PC-3 (cell line): ENCODE results near the gene OR51G1. TPM values are rescaled to one million over a fixed set of nuclear protein-coding genes. Genes with fewer than 3 reads are reported as not detected.

ENCODE experiments used
- ATAC-seq: fragments of 200-7000 bp; cut with Tn5 transposase; 2 replicates; pipeline ENCODE4 v1.9.1; 2020; ENCODE audit warnings: mild to moderate bottlenecking, moderate library complexity
- BruUV-seq: library from RNA; stranded (reverse); fragments of 400-500 nt; replicated peaks from 2 replicates; lab custom pipeline; 2021; lab: Mats Ljungman, UMichigan
- CTCF ChIA-PET: fragments of 300-600 bp; sonication (Branson Sonifier 250); formaldehyde crosslinking; loops from one replicate; lab custom pipeline; 2022; ENCODE audit warnings: antibody characterized with exemption; lab: Charles Lee
- POLR2A ChIA-PET: fragments of 300-600 bp; sonication (Branson Sonifier 250); formaldehyde crosslinking; loops from one replicate; lab custom pipeline; 2022; ENCODE audit warnings: antibody characterized with exemption; ENCODE audit not compliant: unreplicated experiment; lab: Charles Lee
- DNase-seq: peaks from one replicate; pipeline ENCODE4 v3.0.0-alpha.2; 2015
- H2AFZ ChIP-seq: fragments of 300-600 bp; sonication (generic); 2 replicates; pipeline ENCODE4 v1.6.0; 2016; ENCODE audit warnings: antibody characterized with exemption, low read length
- H3F3A ChIP-seq: fragments of 300-600 bp; sonication (generic); one replicate; pipeline ENCODE4 v1.6.0; 2017; ENCODE audit warnings: antibody characterized with exemption, low read length, control low read depth, mild to moderate bottlenecking; ENCODE audit not compliant: unreplicated experiment
- H3K27ac ChIP-seq: fragments of 300-600 bp; sonication (generic); 2 replicates; pipeline ENCODE4 v1.5.1; 2016; ENCODE audit warnings: mild to moderate bottlenecking, low read length
- H3K27me3 ChIP-seq: fragments of 300-600 bp; sonication (generic); 2 replicates; pipeline ENCODE4 v1.6.1; 2016; ENCODE audit warnings: low read length, mixed read lengths
- H3K36me3 ChIP-seq: fragments of 300-600 bp; sonication (generic); 2 replicates; pipeline ENCODE4 v1.6.1; 2016; ENCODE audit warnings: low read depth, mixed run types, low read length, mixed read lengths
- H3K4me1 ChIP-seq: fragments of 300-600 bp; sonication (generic); 2 replicates; pipeline ENCODE4 v1.5.1; 2016; ENCODE audit warnings: low read length; ENCODE audit not compliant: insufficient read depth
- H3K4me2 ChIP-seq: fragments of 300-600 bp; sonication (generic); 2 replicates; pipeline ENCODE4 v1.6.0; 2016; ENCODE audit warnings: low read length
- H3K4me3 ChIP-seq: fragments of 300-600 bp; sonication (generic); 2 replicates; pipeline ENCODE4 v1.5.1; 2016; ENCODE audit warnings: mild to moderate bottlenecking, low read length, mixed read lengths
- H3K79me2 ChIP-seq: fragments of 300-600 bp; sonication (generic); 2 replicates; pipeline ENCODE4 v1.6.1; 2017; ENCODE audit warnings: low read length, mixed read lengths
- H3K9ac ChIP-seq: fragments of 300-600 bp; sonication (generic); 2 replicates; pipeline ENCODE4 v1.6.0; 2016; ENCODE audit warnings: mild to moderate bottlenecking, low read length
- H3K9me2 ChIP-seq: fragments of 300-600 bp; sonication (generic); replicated peaks from 2 replicates; pipeline ENCODE4 v1.6.1; 2016; ENCODE audit warnings: mixed run types, low read length, mixed read lengths
- H3K9me3 ChIP-seq: fragments of 300-600 bp; sonication (generic); 2 replicates; pipeline ENCODE4 v1.6.1; 2016; ENCODE audit warnings: low read length, mixed read lengths
- H4K20me1 ChIP-seq: fragments of 300-600 bp; sonication (generic); 2 replicates; pipeline ENCODE4 v1.6.1; 2016; ENCODE audit warnings: low read length, mixed read lengths
- CTCF ChIP-seq: fragments of 300-600 bp; sonication (generic); conservative IDR thresholded peaks from 2 replicates; pipeline ENCODE4 v1.5.1; 2017; ENCODE audit warnings: antibody characterized with exemption, low read depth, mild to moderate bottlenecking, low read length
- EZH2 ChIP-seq: fragments of 300-600 bp; sonication (generic); IDR thresholded peaks from one replicate; pipeline ENCODE4 v1.6.1; 2017; ENCODE audit warnings: antibody characterized with exemption, mild to moderate bottlenecking, low read length; ENCODE audit not compliant: unreplicated experiment
- EZH2phosphoT487 ChIP-seq: fragments of 300-600 bp; sonication (generic); IDR thresholded peaks from 2 replicates; pipeline ENCODE4 v1.6.1; 2018; ENCODE audit warnings: mild to moderate bottlenecking, antibody characterized with exemption, low read length, borderline replicate concordance
- intact Hi-C: fragments of 100-400 bp; cut with micrococcal nuclease; formaldehyde crosslinking; loops from 2 replicates; pipeline ENCODE4 v1.9.0; 2023
- total RNA-seq: library from RNA; depleted of rRNA; stranded (reverse); fragments of >200 nt; gene quantifications from 2 replicates; pipeline ENCODE4 v1.2.3, GENCODE V29; 2014

OR51G1 gene
- total RNA-seq, 1 experiment from 2014 or later: not detected

- TF ChIP-seq CTCF (no peak), EZH2phosphoT487 (no peak), EZH2 (no peak)
- no peak overlapping the region for H3K4me2 ChIP-seq
- H3K27me3 ChIP-seq: no peaks in the 10 kb centered on the region
- no peaks in the 10 kb centered on the region for H3K9me2 ChIP-seq
- ChIA-PET POLR2A (no interaction called here), CTCF (no interaction called here)
- H2AFZ ChIP-seq: no peak overlapping the region
- no peaks in the 10 kb centered on the region for H3K4me1 ChIP-seq
- H4K20me1 ChIP-seq: no peaks in the 10 kb centered on the region
- ATAC-seq (no peak), DNase-seq (no peak)
- no peak overlapping the region for H3K9ac ChIP-seq
- H3F3A ChIP-seq: no peaks in the 10 kb centered on the region
- no peaks in the 10 kb centered on the region for H3K9me3 ChIP-seq
- intact Hi-C loops: no loop called here
- no TSS peak for BruUV-seq
- no peaks in the 10 kb centered on the region for H3K79me2 ChIP-seq
- no peak overlapping the region for H3K4me3 ChIP-seq
- no peaks in the 10 kb centered on the region for H3K36me3 ChIP-seq
- H3K27ac ChIP-seq: no peak overlapping the region
Observed at GRCh38 chr11:4882543-4882942, 41.6 kb downstream of the OR51G1 start.

GRCh38 chr11:4881860-4882500, 42.2 kb downstream of the OR51G1 start, which contains the start of gene OR51T1:
OR51T1 (plus strand) TSS chr11:4881900; CDS start chr11:4881900, 0 bp downstream.
- intact Hi-C loops: no loop called here
- H3K9me2 ChIP-seq: no peaks in the 10 kb centered on the region
- DNase-seq (no peak), ATAC-seq (no peak)
- no peaks in the 10 kb centered on the region for H3K9me3 ChIP-seq
- no peaks in the 10 kb centered on the region for H3K4me1 ChIP-seq
- POLR2A ChIA-PET: no interaction called here
- no peaks in the 10 kb centered on the region for H3K27me3 ChIP-seq
- TF ChIP-seq EZH2 (no peak), CTCF (no peak), EZH2phosphoT487 (no peak)
- no peak within 1 kb of the TSS for H3K27ac ChIP-seq
- H4K20me1 ChIP-seq: no peaks in the 10 kb centered on the region
- H3K4me3 ChIP-seq: no peak within 1 kb of the TSS
- CTCF ChIA-PET: no interaction called here
- H3F3A ChIP-seq: no peaks in the 10 kb centered on the region
- no peaks in the 10 kb centered on the region for H3K36me3 ChIP-seq
- no peak within 1 kb of the TSS for H2AFZ ChIP-seq
- no peaks in the 10 kb centered on the region for H3K79me2 ChIP-seq
- no peak within 1 kb of the TSS for H3K4me2 ChIP-seq
- H3K9ac ChIP-seq: no peak within 1 kb of the TSS
- BruUV-seq: no TSS peak

- H3K27me3 ChIP-seq: no peaks in the 10 kb centered on the region
- POLR2A ChIA-PET: no interaction called here
- H3K9me2 ChIP-seq: no peaks in the 10 kb centered on the region
- CTCF ChIA-PET: no interaction called here
- H2AFZ ChIP-seq: no peak overlapping the region
- H3K9me3 ChIP-seq: no peaks in the 10 kb centered on the region
- H4K20me1 ChIP-seq: no peaks in the 10 kb centered on the region
- no peak overlapping the region for H3K9ac ChIP-seq
- no peaks in the 10 kb centered on the region for H3K36me3 ChIP-seq
- ATAC-seq: no peak
- H3K4me3 ChIP-seq: no peak overlapping the region
- H3F3A ChIP-seq: no peaks in the 10 kb centered on the region
- no peak for DNase-seq
- no peak overlapping the region for H3K27ac ChIP-seq
- no peak overlapping the region for H3K4me2 ChIP-seq
- no peaks in the 10 kb centered on the region for H3K4me1 ChIP-seq
- intact Hi-C loops: no loop called here
- no TSS peak for BruUV-seq
- TF ChIP-seq EZH2phosphoT487: no peak
- TF ChIP-seq EZH2: no peak
- TF ChIP-seq CTCF: no peak
- H3K79me2 ChIP-seq: no peaks in the 10 kb centered on the region
Observed at GRCh38 chr11:4881188-4881587, 43.0 kb downstream of the OR51G1 start.
